Measurements from ENCODE around the gene PLPPR1.
"Not testable (repeated sequence)": the region's sequence is repeated elsewhere in the genome, so short reads cannot be mapped to it uniquely, and the experiment has no call there.

The PLPPR1 gene

GRCh38 chr9:101027236-101027635 is 1.3 kb upstream of the PLPPR1 start:
- H3K4me3 ChIP-seq (ENCODE audit: low read length): no peak overlapping the region
- H3K9me3 ChIP-seq (ENCODE audit: control insufficient read depth, low read depth, low read length): no peaks in the 10 kb centered on the region
- H3K9ac ChIP-seq (ENCODE audit: low read length): no peak overlapping the region
- H3K36me3 ChIP-seq (ENCODE audit: control insufficient read depth, low read depth, low read length): no peaks in the 10 kb centered on the region
- peaks cover 53% of the 10 kb centered on the region for H3K27me3 ChIP-seq (ENCODE audit: control insufficient read depth, insufficient read depth, low read length)
- H3K4me1 ChIP-seq (ENCODE audit: control insufficient read depth, low read depth, low read length): peaks cover 16% of the 10 kb centered on the region
- H3K27ac ChIP-seq (ENCODE audit: low read length): no peak overlapping the region

GRCh38 chr9:101027733-101028345 is 688 bp upstream of the PLPPR1 start:
- Histone ChIP-seq H3K27ac (ENCODE audit: low read length) (no peak overlapping the region), H3K36me3 (ENCODE audit: control insufficient read depth, low read depth, low read length) (no peaks in the 10 kb centered on the region), H3K9me3 (ENCODE audit: control insufficient read depth, low read depth, low read length) (no peaks in the 10 kb centered on the region), H3K4me3 (ENCODE audit: low read length) (peak overlapping the region; percentile 79), H3K9ac (ENCODE audit: low read length) (peak overlapping the region; percentile 40), H3K27me3 (ENCODE audit: control insufficient read depth, insufficient read depth, low read length) (peaks cover 53% of the 10 kb centered on the region), H3K4me1 (ENCODE audit: control insufficient read depth, low read depth, low read length) (peaks cover 16% of the 10 kb centered on the region)

- Histone ChIP-seq H3K9ac (ENCODE audit: low read length) (no peak overlapping the region), H3K27me3 (ENCODE audit: control insufficient read depth, insufficient read depth, low read length) (peaks cover 53% of the 10 kb centered on the region), H3K9me3 (ENCODE audit: control insufficient read depth, low read depth, low read length) (no peaks in the 10 kb centered on the region), H3K27ac (ENCODE audit: low read length) (no peak overlapping the region), H3K36me3 (ENCODE audit: control insufficient read depth, low read depth, low read length) (no peaks in the 10 kb centered on the region), H3K4me1 (ENCODE audit: control insufficient read depth, low read depth, low read length) (peaks cover 16% of the 10 kb centered on the region), H3K4me3 (ENCODE audit: low read length) (peak overlapping the region; percentile 79)
Measured at GRCh38 chr9:101029315-101030085, 973 bp downstream of the PLPPR1 start.

- Histone ChIP-seq H3K4me1 (ENCODE audit: control insufficient read depth, low read depth, low read length) (peaks cover 16% of the 10 kb centered on the region), H3K9ac (ENCODE audit: low read length) (no peak overlapping the region), H3K4me3 (ENCODE audit: low read length) (peak overlapping the region; percentile 79), H3K36me3 (ENCODE audit: control insufficient read depth, low read depth, low read length) (no peaks in the 10 kb centered on the region), H3K27ac (ENCODE audit: low read length) (no peak overlapping the region), H3K9me3 (ENCODE audit: control insufficient read depth, low read depth, low read length) (no peaks in the 10 kb centered on the region), H3K27me3 (ENCODE audit: control insufficient read depth, insufficient read depth, low read length) (peaks cover 53% of the 10 kb centered on the region)
Measured at GRCh38 chr9:101030086-101030391, 1.5 kb downstream of the PLPPR1 start.

- H3K36me3 ChIP-seq (ENCODE audit: control insufficient read depth, low read depth, low read length): no peaks in the 10 kb centered on the region
- no peak overlapping the region for H3K9ac ChIP-seq (ENCODE audit: low read length)
- H3K9me3 ChIP-seq (ENCODE audit: control insufficient read depth, low read depth, low read length): no peaks in the 10 kb centered on the region
- no peak overlapping the region for H3K4me3 ChIP-seq (ENCODE audit: low read length)
- H3K4me1 ChIP-seq (ENCODE audit: control insufficient read depth, low read depth, low read length): peaks cover 12% of the 10 kb centered on the region
- no peak overlapping the region for H3K27ac ChIP-seq (ENCODE audit: low read length)
- H3K27me3 ChIP-seq (ENCODE audit: control insufficient read depth, insufficient read depth, low read length): peaks cover 42% of the 10 kb centered on the region
Measured at GRCh38 chr9:101032426-101032825, 3.9 kb downstream of the PLPPR1 start.

GRCh38 chr9:101034222-101034621 is 5.7 kb downstream of the PLPPR1 start:
- no peaks in the 10 kb centered on the region for H3K9me3 ChIP-seq (ENCODE audit: control insufficient read depth, low read depth, low read length)
- peaks cover 4% of the 10 kb centered on the region for H3K4me1 ChIP-seq (ENCODE audit: control insufficient read depth, low read depth, low read length)
- no peak overlapping the region for H3K27ac ChIP-seq (ENCODE audit: low read length)
- no peak overlapping the region for H3K9ac ChIP-seq (ENCODE audit: low read length)
- H3K4me3 ChIP-seq (ENCODE audit: low read length): no peak overlapping the region
- H3K27me3 ChIP-seq (ENCODE audit: control insufficient read depth, insufficient read depth, low read length): peaks cover 26% of the 10 kb centered on the region
- no peaks in the 10 kb centered on the region for H3K36me3 ChIP-seq (ENCODE audit: control insufficient read depth, low read depth, low read length)

- Histone ChIP-seq H3K4me3 (ENCODE audit: low read length) (no peak overlapping the region), H3K9me3 (ENCODE audit: control insufficient read depth, low read depth, low read length) (no peaks in the 10 kb centered on the region), H3K4me1 (ENCODE audit: control insufficient read depth, low read depth, low read length) (peaks cover under 1% of the 10 kb centered on the region), H3K27ac (ENCODE audit: low read length) (no peak overlapping the region), H3K9ac (ENCODE audit: low read length) (no peak overlapping the region), H3K27me3 (ENCODE audit: control insufficient read depth, insufficient read depth, low read length) (peaks cover 18% of the 10 kb centered on the region), H3K36me3 (ENCODE audit: control insufficient read depth, low read depth, low read length) (no peaks in the 10 kb centered on the region)
Measured at GRCh38 chr9:101035098-101035497, 6.6 kb downstream of the PLPPR1 start.

GRCh38 chr9:101037430-101037829 is 8.9 kb downstream of the PLPPR1 start:
- no peak overlapping the region for H3K4me3 ChIP-seq (ENCODE audit: low read length)
- no peaks in the 10 kb centered on the region for H3K9me3 ChIP-seq (ENCODE audit: control insufficient read depth, low read depth, low read length)
- no peaks in the 10 kb centered on the region for H3K27me3 ChIP-seq (ENCODE audit: control insufficient read depth, insufficient read depth, low read length)
- no peak overlapping the region for H3K27ac ChIP-seq (ENCODE audit: low read length)
- H3K36me3 ChIP-seq (ENCODE audit: control insufficient read depth, low read depth, low read length): no peaks in the 10 kb centered on the region
- no peaks in the 10 kb centered on the region for H3K4me1 ChIP-seq (ENCODE audit: control insufficient read depth, low read depth, low read length)
- no peak overlapping the region for H3K9ac ChIP-seq (ENCODE audit: low read length)

- Histone ChIP-seq H3K27me3 (ENCODE audit: control insufficient read depth, insufficient read depth, low read length) (no peaks in the 10 kb centered on the region), H3K36me3 (ENCODE audit: control insufficient read depth, low read depth, low read length) (no peaks in the 10 kb centered on the region), H3K9ac (ENCODE audit: low read length) (no peak overlapping the region), H3K4me3 (ENCODE audit: low read length) (no peak overlapping the region), H3K4me1 (ENCODE audit: control insufficient read depth, low read depth, low read length) (no peaks in the 10 kb centered on the region), H3K9me3 (ENCODE audit: control insufficient read depth, low read depth, low read length) (no peaks in the 10 kb centered on the region), H3K27ac (ENCODE audit: low read length) (no peak overlapping the region)
Measured at GRCh38 chr9:101038488-101038887, 10.0 kb downstream of the PLPPR1 start.

- not testable (repeated sequence) for H3K9ac ChIP-seq (ENCODE audit: low read length); H3K4me1 ChIP-seq (ENCODE audit: control insufficient read depth, low read depth, low read length); H3K4me3 ChIP-seq (ENCODE audit: low read length); H3K9me3 ChIP-seq (ENCODE audit: control insufficient read depth, low read depth, low read length); H3K27ac ChIP-seq (ENCODE audit: low read length); H3K36me3 ChIP-seq (ENCODE audit: control insufficient read depth, low read depth, low read length); H3K27me3 ChIP-seq (ENCODE audit: control insufficient read depth, insufficient read depth, low read length)
Measured at GRCh38 chr9:101039581-101039980, 11.1 kb downstream of the PLPPR1 start.

GRCh38 chr9:101047848-101048397 is 19.4 kb downstream of the PLPPR1 start:
- Histone ChIP-seq H3K9ac (ENCODE audit: low read length) (no peak overlapping the region), H3K4me1 (ENCODE audit: control insufficient read depth, low read depth, low read length) (no peaks in the 10 kb centered on the region), H3K4me3 (ENCODE audit: low read length) (no peak overlapping the region), H3K27ac (ENCODE audit: low read length) (no peak overlapping the region), H3K36me3 (ENCODE audit: control insufficient read depth, low read depth, low read length) (no peaks in the 10 kb centered on the region), H3K27me3 (ENCODE audit: control insufficient read depth, insufficient read depth, low read length) (no peaks in the 10 kb centered on the region), H3K9me3 (ENCODE audit: control insufficient read depth, low read depth, low read length) (no peaks in the 10 kb centered on the region)

- no peaks in the 10 kb centered on the region for H3K27me3 ChIP-seq (ENCODE audit: control insufficient read depth, insufficient read depth, low read length)
- H3K4me1 ChIP-seq (ENCODE audit: control insufficient read depth, low read depth, low read length): peaks cover 14% of the 10 kb centered on the region
- H3K9me3 ChIP-seq (ENCODE audit: control insufficient read depth, low read depth, low read length): no peaks in the 10 kb centered on the region
- H3K27ac ChIP-seq (ENCODE audit: low read length): no peak overlapping the region
- H3K4me3 ChIP-seq (ENCODE audit: low read length): no peak overlapping the region
- H3K9ac ChIP-seq (ENCODE audit: low read length): no peak overlapping the region
- no peaks in the 10 kb centered on the region for H3K36me3 ChIP-seq (ENCODE audit: control insufficient read depth, low read depth, low read length)
Measured at GRCh38 chr9:101050650-101051049, 22.1 kb downstream of the PLPPR1 start.
